Thyroid gland (tissue), 4 donors: ENCODE results near the gene MORC2.

Experiments used
- CTCF ChIP-seq, 6 experiments: fragments of 200-600 bp in 3 of 6; fragments of 450-650 bp in 3 of 6; sonication (generic) in 3 of 6; IDR thresholded peaks; one replicate each; pipeline ENCODE4 v1.5.1; 2016 to 2019; ENCODE audit warnings: antibody characterized with exemption in 6 of 6, mild to moderate bottlenecking in 2 of 6, inconsistent platforms in 1 of 6, moderate library complexity in 1 of 6
- POLR2A ChIP-seq, 2 donors: fragments of 450-650 bp; IDR thresholded peaks; one replicate each; pipeline ENCODE4 v1.6.1; 2017; ENCODE audit warnings: antibody characterized with exemption in 2 of 2, mild to moderate bottlenecking in 2 of 2, moderate library complexity in 1 of 2

DNA sequence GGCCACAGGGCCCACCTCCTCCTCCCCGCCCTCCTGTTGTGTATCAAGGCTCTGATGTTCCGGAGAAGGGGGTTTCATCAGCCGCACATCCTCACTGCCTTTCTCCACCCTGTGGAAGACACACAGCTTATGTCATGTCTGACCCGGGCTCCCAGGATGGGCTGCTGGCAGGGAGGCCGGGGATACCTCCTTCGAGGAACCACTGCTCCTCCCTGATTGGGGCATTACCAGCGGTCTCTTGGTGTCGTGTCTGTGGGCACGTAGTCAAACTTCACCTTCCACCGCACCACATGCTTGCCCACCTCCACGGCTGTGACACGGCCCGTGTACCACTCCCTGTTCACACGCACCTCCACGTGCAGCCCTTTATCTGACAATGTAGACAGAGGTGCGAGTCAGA, 35.9 kb downstream of the MORC2 start:
- TF ChIP-seq CTCF (IDR thresholded peaks at IDR 0.05) (no peak), POLR2A (IDR thresholded peaks at IDR 0.05) (no peak)
